H1 (cell line): ENCODE data around the gene CHRNA1. TPM values are rescaled to one million over a fixed set of nuclear protein-coding genes. Genes with fewer than 3 reads are reported as not detected.

Experiments
- CTCF ChIA-PET: fragments of 300-600 bp; sonication (Branson Sonifier 250); formaldehyde crosslinking; loops from one replicate; lab custom pipeline; 2021; ENCODE audit not compliant: partially characterized antibody; lab: Charles Lee
- POLR2A ChIA-PET: fragments of 300-600 bp; sonication (Branson Sonifier 250); formaldehyde crosslinking; loops from one replicate; lab custom pipeline; 2021; ENCODE audit warnings: inconsistent platforms; ENCODE audit not compliant: partially characterized antibody; lab: Charles Lee
- DNase-seq, 2 experiments: peaks; one replicate each; pipeline versions ENCODE4 v3.0.0 to v3.0.0-alpha.2; 2010 to 2022; ENCODE audit warnings: low spot score in 2 of 2, low read depth in 1 of 2, mixed read lengths in 1 of 2
- FAIRE-seq: peaks from 2 replicates; lab custom pipeline; 2011; peaks lifted over from hg19 to GRCh38; lab: Jason Lieb, UNC
- H2AFZ ChIP-seq: 2 replicates; pipeline ENCODE4 v1.8.1; 2012; ENCODE audit warnings: low read length, inconsistent platforms
- H2AK5ac ChIP-seq: 2 replicates; pipeline ENCODE4 v1.6.1; 2013; ENCODE audit warnings: low read depth, low read length
- H2BK120ac ChIP-seq: replicated peaks from 2 replicates; pipeline ENCODE3; 2013; ENCODE audit warnings: low read depth, low read length, inconsistent platforms
- H2BK12ac ChIP-seq: 2 replicates; pipeline ENCODE4 v1.6.1; 2013; ENCODE audit warnings: low read depth, low read length
- H2BK15ac ChIP-seq: 2 replicates; pipeline ENCODE4 v1.6.1; 2013; ENCODE audit warnings: low read length
- H2BK20ac ChIP-seq: 2 replicates; pipeline ENCODE4 v1.6.1; 2013; ENCODE audit warnings: low read length
- H2BK5ac ChIP-seq: 2 replicates; pipeline ENCODE4 v1.6.1; 2013; ENCODE audit warnings: low read depth, low read length
- H3K14ac ChIP-seq: 2 replicates; pipeline ENCODE4 v1.6.1; 2013; ENCODE audit warnings: inconsistent platforms; ENCODE audit not compliant: insufficient read length
- H3K18ac ChIP-seq: 2 replicates; pipeline ENCODE4 v1.6.1; 2013; ENCODE audit warnings: low read length; ENCODE audit errors: extremely low read depth
- H3K23ac ChIP-seq: 2 replicates; pipeline ENCODE4 v1.6.1; 2013; ENCODE audit warnings: inconsistent platforms; ENCODE audit not compliant: insufficient read length
- H3K23me2 ChIP-seq: 2 replicates; pipeline ENCODE4 v1.6.1; 2013; ENCODE audit warnings: low read depth, low read length
- H3K27ac ChIP-seq: 2 replicates; pipeline ENCODE4 v1.6.1; 2011; ENCODE audit warnings: low read depth, low read length, inconsistent platforms
- H3K27me3 ChIP-seq, 4 experiments: replicated peaks in 1 of 4; 1 replicate in 1 of 4; 2 replicates in 3 of 4; pipeline versions ENCODE4 v1.6.1 to v1.8.1; 2011 to 2013; ENCODE audit warnings: low read length in 3 of 4, mild to moderate bottlenecking in 3 of 4, inconsistent platforms in 2 of 4, mixed read lengths in 2 of 4, moderate library complexity in 1 of 4; ENCODE audit not compliant: control insufficient read depth in 3 of 4, insufficient read depth in 3 of 4; ENCODE audit errors: extremely low read depth in 1 of 4
- H3K36me3 ChIP-seq, 4 experiments: 2 replicates each; pipeline versions ENCODE4 v1.6.1 to v1.8.1; 2011 to 2013; ENCODE audit warnings: mild to moderate bottlenecking in 4 of 4, low read length in 3 of 4, moderate library complexity in 2 of 4, control low read depth in 1 of 4, inconsistent platforms in 1 of 4; ENCODE audit not compliant: insufficient read depth in 4 of 4, control insufficient read depth in 2 of 4
- H3K4ac ChIP-seq: replicated peaks from 2 replicates; pipeline ENCODE3; 2013; ENCODE audit warnings: low read length, low read depth, mixed read lengths, inconsistent platforms; ENCODE audit not compliant: insufficient read length
- H3K4me1 ChIP-seq, 4 experiments: replicated peaks in 1 of 4; 1 replicate in 1 of 4; 2 replicates in 3 of 4; pipeline versions ENCODE4 v1.6.1 to v1.8.1; 2011 to 2013; ENCODE audit warnings: low read length in 3 of 4, inconsistent platforms in 2 of 4, mixed read lengths in 1 of 4; ENCODE audit not compliant: insufficient read depth in 4 of 4, control insufficient read depth in 3 of 4
- H3K4me2 ChIP-seq, 2 experiments: 2 replicates each; pipeline versions ENCODE4 v1.6.1 to v1.8.1; 2011 to 2013; ENCODE audit warnings: low read depth in 2 of 2, low read length in 2 of 2, control low read depth in 1 of 2, inconsistent platforms in 1 of 2, mild to moderate bottlenecking in 1 of 2; ENCODE audit not compliant: insufficient read depth in 1 of 2
- H3K4me3 ChIP-seq, 4 experiments: fragments of 200-600, 300-600 bp in 1 of 4; sonication (generic), shearing (Covaris generic), sonication (Bioruptor Twin) in 1 of 4; 2 replicates each; pipeline versions ENCODE4 v1.5.1 to v1.8.1; 2011 to 2016; ENCODE audit warnings: low read length in 4 of 4, low read depth in 3 of 4, control low read depth in 2 of 4, inconsistent platforms in 2 of 4, mild to moderate bottlenecking in 2 of 4, mixed read lengths in 1 of 4, moderate library complexity in 1 of 4; ENCODE audit not compliant: insufficient read depth in 2 of 4; ENCODE audit errors: extremely low read depth in 1 of 4
- H3K56ac ChIP-seq: replicated peaks from 2 replicates; pipeline ENCODE3; 2013; ENCODE audit warnings: low read depth, mild to moderate bottlenecking, mixed read lengths, low read length, inconsistent platforms; ENCODE audit not compliant: insufficient read length
- H3K79me1 ChIP-seq: 2 replicates; pipeline ENCODE4 v1.6.1; 2013; ENCODE audit warnings: low read depth, low read length, control low read depth
- H3K79me2 ChIP-seq, 2 experiments: 2 replicates each; pipeline versions ENCODE4 v1.6.1 to v1.8.1; 2012 to 2013; ENCODE audit warnings: low read length in 2 of 2, mild to moderate bottlenecking in 2 of 2, inconsistent platforms in 1 of 2; ENCODE audit not compliant: insufficient read depth in 2 of 2, control insufficient read depth in 1 of 2
- H3K9ac ChIP-seq, 4 experiments: replicated peaks in 1 of 4; 1 replicate in 1 of 4; 2 replicates in 3 of 4; pipeline versions ENCODE4 v1.6.1 to v1.8.1; 2011 to 2013; ENCODE audit warnings: low read depth in 3 of 4, low read length in 3 of 4, control low read depth in 2 of 4, mild to moderate bottlenecking in 2 of 4, moderate library complexity in 2 of 4, inconsistent platforms in 1 of 4; ENCODE audit errors: extremely low read depth in 1 of 4
- H3K9me3 ChIP-seq, 2 experiments: 2 replicates each; pipeline versions ENCODE4 v1.6.1 to v1.8.1; 2012 to 2013; ENCODE audit warnings: mild to moderate bottlenecking in 2 of 2, moderate library complexity in 2 of 2, control low read depth in 1 of 2, inconsistent platforms in 1 of 2, low read depth in 1 of 2, low read length in 1 of 2, mixed read lengths in 1 of 2; ENCODE audit not compliant: insufficient read depth in 2 of 2
- H4K20me1 ChIP-seq, 2 experiments: replicated peaks in 1 of 2; 2 replicates each; pipeline versions ENCODE3 to v1.8.1; 2011 to 2013; ENCODE audit warnings: inconsistent platforms in 2 of 2, low read length in 2 of 2, mild to moderate bottlenecking in 1 of 2; ENCODE audit not compliant: insufficient read depth in 2 of 2, control insufficient read depth in 1 of 2
- H4K5ac ChIP-seq: 2 replicates; pipeline ENCODE4 v1.6.1; 2013; ENCODE audit warnings: low read length, low read depth, mixed read lengths, inconsistent platforms; ENCODE audit not compliant: insufficient read length
- H4K8ac ChIP-seq: 2 replicates; pipeline ENCODE4 v1.8.0; 2013; ENCODE audit warnings: mild to moderate bottlenecking, moderate library complexity, low read length, inconsistent platforms; ENCODE audit not compliant: insufficient read depth; ENCODE audit errors: extremely low read depth
- H4K91ac ChIP-seq: replicated peaks from 2 replicates; pipeline ENCODE3; 2013; ENCODE audit warnings: low read length, mixed read lengths, inconsistent platforms; ENCODE audit not compliant: insufficient read length
- BACH1 ChIP-seq: IDR thresholded peaks from 2 replicates; pipeline ENCODE4 v1.6.1; 2012; ENCODE audit warnings: low read length, improper control_type of control experiment
- EGR1 ChIP-seq: IDR thresholded peaks from 2 replicates; pipeline ENCODE4 v1.6.1; 2011; ENCODE audit warnings: low read depth, low read length, borderline replicate concordance
- POLR2A ChIP-seq, 2 experiments: IDR thresholded peaks; 1 replicate in 1 of 2; 2 replicates in 1 of 2; pipeline ENCODE4 v1.6.1; 2011; ENCODE audit warnings: low read depth in 2 of 2, low read length in 2 of 2, mild to moderate bottlenecking in 2 of 2; ENCODE audit errors: control extremely low read depth in 1 of 2
- RBBP5 ChIP-seq: IDR thresholded peaks from 2 replicates; pipeline ENCODE4 v1.7.1; 2012; ENCODE audit warnings: low read depth, mild to moderate bottlenecking, inconsistent platforms, low read length, moderate library complexity, borderline replicate concordance
- RNF2 ChIP-seq: fragments of 200-900, 300-1000 bp; sonication (generic); IDR thresholded peaks from 2 replicates; pipeline ENCODE4 v1.7.1; 2016; ENCODE audit warnings: borderline replicate concordance, low read depth, mild to moderate bottlenecking, antibody characterized with exemption, low read length; ENCODE audit not compliant: poor library complexity, severe bottlenecking; ENCODE audit errors: missing control alignments
- SIN3A ChIP-seq, 2 experiments: IDR thresholded peaks in 1 of 2; conservative IDR thresholded peaks in 1 of 2; 2 replicates each; pipeline ENCODE4 v1.6.1; 2011 to 2012; ENCODE audit warnings: low read length in 2 of 2, improper control_type of control experiment in 1 of 2, low read depth in 1 of 2, mild to moderate bottlenecking in 1 of 2
- SP2 ChIP-seq: IDR thresholded peaks from 2 replicates; pipeline ENCODE4 v1.6.1; 2012; ENCODE audit warnings: mild to moderate bottlenecking, low read length, inconsistent platforms
- SP4 ChIP-seq: IDR thresholded peaks from 2 replicates; pipeline ENCODE4 v1.6.1; 2012; ENCODE audit warnings: low read length, inconsistent platforms
- TAF7 ChIP-seq: optimal IDR thresholded peaks from 2 replicates; pipeline ENCODE3; 2011; ENCODE audit warnings: low read depth, mild to moderate bottlenecking, inconsistent platforms, low read length, moderate library complexity, borderline replicate concordance
- TBP ChIP-seq: IDR thresholded peaks from 2 replicates; pipeline ENCODE4 v1.6.1; 2011; ENCODE audit warnings: low read depth, low read length, improper control_type of control experiment
- WGBS, 2 experiments: shearing (Covaris generic) in 1 of 2; methylation state at CpG; one replicate each; pipeline versions ENCODE4 v1.1.6 to v1.1.7; 2013 to 2015; ENCODE audit warnings: low lambda C conversion rate in 2 of 2, mixed read lengths in 2 of 2, inconsistent platforms in 1 of 2, low coverage in 1 of 2, missing lambda C conversion rate in 1 of 2; ENCODE audit not compliant: insufficient replicate concordance in 2 of 2, insufficient coverage in 1 of 2, insufficient read length in 1 of 2; ENCODE audit errors: extremely low coverage in 1 of 2, missing lambda C conversion rate in 1 of 2; 5-methylcytosine and 5-hydroxymethylcytosine counted together
- polyA plus RNA-seq, 7 experiments: library from polyadenylated mRNA; depleted of rRNA in 3 of 7; stranded (reverse) in 5 of 7; unstranded in 2 of 7; fragments of >200 nt in 5 of 7; fragments of 200-250 nt in 2 of 7; gene quantifications; 1 replicate in 5 of 7; 2 replicates in 1 of 7; 4 replicates in 1 of 7; pipeline versions ENCODE4 v1.2.1 to v1.2.3, GENCODE V29; 2011 to 2013; ENCODE audit warnings: missing spikeins in 2 of 7, mixed read lengths in 2 of 7
- total RNA-seq: library from RNA; stranded (reverse); fragmentation: NEBNext Ultra II Directional; extraction: Animal tissue kit (Norgen Biotek cat#: 25700); gene quantifications from 2 replicates; pipeline ENCODE4 v1.2.1, GENCODE V29; 2021

The CHRNA1 gene
- total and polyA plus RNA-seq, 2 of the 8 experiments (the other 6 are each of a cell fraction or from before 2014, with no cell fraction given): 0.11 to 0.15 TPM

GRCh38 chr2:174718591-174718990 is 45.7 kb downstream of the CHRNA1 start:
- 0% methylated on average over 2 of the region's 4 CpGs; no CpG with 5 or more reads in 1 of the 2 experiments for WGBS, 2 experiments
- Histone ChIP-seq H4K20me1 (no peaks in the 10 kb centered on the region), H2BK12ac (no peak overlapping the region), H3K4me2 (no peak overlapping the region), H3K14ac (no peak overlapping the region), H2BK20ac (no peak overlapping the region), H4K5ac (no peak overlapping the region), H3K4me1 (no peaks in the 10 kb centered on the region), H3K9ac (no peak overlapping the region), H3K4me3 (no peak overlapping the region), H3K23me2 (no peaks in the 10 kb centered on the region), H3K23ac (no peak overlapping the region), H4K8ac (no peak overlapping the region), H3K9me3 (no peaks in the 10 kb centered on the region; a peak in 1 of 4 replicates), H2AFZ (no peak overlapping the region), H2BK5ac (no peak overlapping the region), H2BK120ac (no peak overlapping the region), H3K18ac (no peak overlapping the region), H2AK5ac (no peak overlapping the region), H3K4ac (no peak overlapping the region), H4K91ac (no peak overlapping the region), H3K36me3 (no peaks in the 10 kb centered on the region), H3K27me3 (no peaks in the 10 kb centered on the region), H3K56ac (no peak overlapping the region), H3K79me2 (no peaks in the 10 kb centered on the region), H2BK15ac (no peak overlapping the region), H3K27ac (no peak overlapping the region), H3K79me1 (no peaks in the 10 kb centered on the region)
- ChIA-PET POLR2A (no interaction called here), CTCF (interaction anchor here (0.8 to 12.0 kb wide), 6 partner anchors 21 to 565 kb away, joined by 3 to 173 read pairs (median 3); no protein-coding TSS in a partner anchor)
- FAIRE-seq (no peak), DNase-seq (no peak)
- TF ChIP-seq BACH1: no peak
- TF ChIP-seq TBP: no peak
- no peak for TF ChIP-seq POLR2A (IDR thresholded peaks at IDR 0.05; ENCODE audit: control extremely low read depth in 1 of 2, low read depth in 2 of 2, low read length in 2 of 2)
- no peak for TF ChIP-seq SIN3A (conservative IDR thresholded peaks at IDR 0.05 in 1 of 2, IDR thresholded peaks at IDR 0.05 in 1 of 2; ENCODE audit: low read depth in 1 of 2, low read length in 2 of 2)
- TF ChIP-seq TAF7: no peak
- TF ChIP-seq SP2: no peak
- TF ChIP-seq SP4: no peak
- TF ChIP-seq RNF2: no peak
- no peak for TF ChIP-seq EGR1
- no peak for TF ChIP-seq RBBP5
